ENCODE data around the gene AFF3.

DNA sequence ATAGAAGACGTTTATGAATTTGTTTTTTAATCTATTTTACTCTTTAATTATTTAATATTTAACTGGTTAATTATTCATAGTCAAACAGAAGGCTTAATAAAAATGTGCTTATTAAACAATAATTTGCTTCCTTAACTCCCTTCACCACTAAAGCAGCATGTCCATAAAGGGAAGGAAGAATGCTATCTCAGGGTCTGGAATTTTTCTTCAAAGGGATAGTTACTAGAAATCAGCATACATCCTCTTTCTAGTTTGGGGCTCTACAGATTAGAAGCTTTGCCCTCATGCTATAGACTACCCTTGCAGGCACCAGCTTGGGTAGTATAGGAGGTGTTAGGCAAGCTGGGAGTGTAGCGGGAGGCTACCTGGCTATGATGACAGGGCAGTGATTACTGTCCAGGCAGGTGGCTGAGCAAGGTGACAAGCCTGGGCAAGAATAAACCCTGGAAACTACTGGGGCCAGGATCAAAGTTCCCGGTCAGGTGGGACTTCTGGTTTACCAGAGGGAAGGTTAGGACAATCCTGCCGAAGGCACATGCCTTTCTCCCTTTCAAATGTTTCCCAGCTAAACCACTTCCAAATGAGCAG lies 376.6 kb downstream of the AFF3 start:
- TF ChIP-seq SIN3A (conservative IDR thresholded peaks at IDR 0.05 in 1 of 2, IDR thresholded peaks at IDR 0.05 in 1 of 2; ENCODE audit: low read depth in 1 of 2, low read length in 2 of 2) (no peak), JUND (IDR thresholded peaks at IDR 0.05; ENCODE audit: low read length) (no peak), TBP (IDR thresholded peaks at IDR 0.05; ENCODE audit: low read depth, low read length) (no peak), EZH2 (IDR thresholded peaks at IDR 0.05; ENCODE audit: low read depth, low read length, severe bottlenecking) (no peak)
- TF ChIP-seq, protein P1, sequence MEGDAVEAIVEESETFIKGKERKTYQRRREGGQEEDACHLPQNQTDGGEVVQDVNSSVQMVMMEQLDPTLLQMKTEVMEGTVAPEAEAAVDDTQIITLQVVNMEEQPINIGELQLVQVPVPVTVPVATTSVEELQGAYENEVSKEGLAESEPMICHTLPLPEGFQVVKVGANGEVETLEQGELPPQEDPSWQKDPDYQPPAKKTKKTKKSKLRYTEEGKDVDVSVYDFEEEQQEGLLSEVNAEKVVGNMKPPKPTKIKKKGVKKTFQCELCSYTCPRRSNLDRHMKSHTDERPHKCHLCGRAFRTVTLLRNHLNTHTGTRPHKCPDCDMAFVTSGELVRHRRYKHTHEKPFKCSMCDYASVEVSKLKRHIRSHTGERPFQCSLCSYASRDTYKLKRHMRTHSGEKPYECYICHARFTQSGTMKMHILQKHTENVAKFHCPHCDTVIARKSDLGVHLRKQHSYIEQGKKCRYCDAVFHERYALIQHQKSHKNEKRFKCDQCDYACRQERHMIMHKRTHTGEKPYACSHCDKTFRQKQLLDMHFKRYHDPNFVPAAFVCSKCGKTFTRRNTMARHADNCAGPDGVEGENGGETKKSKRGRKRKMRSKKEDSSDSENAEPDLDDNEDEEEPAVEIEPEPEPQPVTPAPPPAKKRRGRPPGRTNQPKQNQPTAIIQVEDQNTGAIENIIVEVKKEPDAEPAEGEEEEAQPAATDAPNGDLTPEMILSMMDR (IDR thresholded peaks at IDR 0.05; ENCODE audit: control extremely low read depth in 1 of 3, insufficient read depth in 1 of 3, low read depth in 1 of 3, low read length in 3 of 3), result no peak
